Neutrophil (primary cell): ENCODE data around the gene FOSL2.

Experiments used
- H3K27ac ChIP-seq: fragments of 200-600 bp; sonication (generic); 2 replicates; pipeline ENCODE4 v1.5.1; 2016; ENCODE audit warnings: mild to moderate bottlenecking, moderate library complexity
- H3K27me3 ChIP-seq: fragments of 200-600 bp; sonication (generic); 2 replicates; pipeline ENCODE4 v1.6.0; 2016; ENCODE audit warnings: mild to moderate bottlenecking
- H3K36me3 ChIP-seq: fragments of 200-600 bp; sonication (generic); 2 replicates; pipeline ENCODE4 v1.5.1; 2017
- H3K4me1 ChIP-seq, 2 experiments: fragments of 200-600 bp in 1 of 2; sonication (generic) in 1 of 2; 1 replicate in 1 of 2; 2 replicates in 1 of 2; pipeline versions ENCODE4 v1.5.1 to v1.6.1; 2013 to 2016; ENCODE audit warnings: low read depth in 1 of 2, low read length in 1 of 2, mild to moderate bottlenecking in 1 of 2, moderate library complexity in 1 of 2; ENCODE audit not compliant: control insufficient read depth in 1 of 2, insufficient read depth in 1 of 2
- H3K4me3 ChIP-seq, 2 experiments: fragments of 200-600 bp in 1 of 2; sonication (generic) in 1 of 2; 1 replicate in 1 of 2; 2 replicates in 1 of 2; pipeline ENCODE4 v1.5.1; 2013 to 2016; ENCODE audit warnings: low read depth in 1 of 2, low read length in 1 of 2, mild to moderate bottlenecking in 1 of 2, moderate library complexity in 1 of 2
- H3K9me3 ChIP-seq: fragments of 200-600 bp; sonication (generic); 2 replicates; pipeline ENCODE4 v1.5.1; 2016
- CTCF ChIP-seq: fragments of 200-600 bp; sonication (generic); IDR thresholded peaks from 2 replicates; pipeline ENCODE4 v1.5.1; 2016; ENCODE audit warnings: antibody characterized with exemption

The FOSL2 gene

GRCh38 chr2:28362991-28363521 lies 29.6 kb upstream of the FOSL2 start:
- Histone ChIP-seq H3K9me3 (no peaks in the 10 kb centered on the region), H3K36me3 (no peaks in the 10 kb centered on the region), H3K4me1 (peaks cover 57 to 60% of the 10 kb centered on the region in 2 experiments), H3K27ac (peak overlapping the region; percentile 29), H3K27me3 (no peaks in the 10 kb centered on the region), H3K4me3 (no peak overlapping the region)
- no peak for TF ChIP-seq CTCF

GRCh38 chr2:28363686-28364280 lies 28.9 kb upstream of the FOSL2 start:
- Histone ChIP-seq H3K9me3 (no peaks in the 10 kb centered on the region), H3K27me3 (no peaks in the 10 kb centered on the region), H3K4me1 (peaks cover 50 to 54% of the 10 kb centered on the region in 2 experiments), H3K27ac (no peak overlapping the region), H3K36me3 (no peaks in the 10 kb centered on the region), H3K4me3 (no peak overlapping the region)
- TF ChIP-seq CTCF, result no peak

DNA sequence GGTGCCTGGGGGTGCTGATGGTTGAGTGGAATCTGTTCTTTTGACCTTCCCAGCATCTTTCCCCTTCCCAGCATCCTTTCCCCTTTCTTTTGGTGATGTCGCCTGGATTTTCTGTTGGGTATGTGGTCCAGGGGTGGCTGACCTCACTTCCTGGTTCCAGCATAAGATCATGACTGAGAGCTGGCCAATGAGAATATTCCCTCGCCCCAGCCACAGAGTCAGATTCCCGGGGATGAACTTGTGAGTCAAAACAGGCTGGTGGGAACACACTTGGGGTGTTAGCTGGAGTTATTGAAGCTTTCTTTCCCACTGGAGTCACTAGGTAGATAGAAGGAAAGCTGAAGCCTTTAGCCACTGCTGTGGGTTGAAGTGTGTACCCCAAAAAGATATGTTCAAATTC lies 28.0 kb upstream of the FOSL2 start:
- Histone ChIP-seq H3K27ac (no peak overlapping the region), H3K9me3 (no peaks in the 10 kb centered on the region), H3K4me1 (peaks cover 45% of the 10 kb centered on the region in 2 experiments), H3K36me3 (no peaks in the 10 kb centered on the region), H3K27me3 (no peaks in the 10 kb centered on the region), H3K4me3 (no peak overlapping the region)
- TF ChIP-seq CTCF, result no peak

GRCh38 chr2:28365158-28365557 lies 27.5 kb upstream of the FOSL2 start:
- Histone ChIP-seq H3K27ac (no peak overlapping the region), H3K36me3 (no peaks in the 10 kb centered on the region), H3K9me3 (no peaks in the 10 kb centered on the region), H3K4me1 (peaks cover 40% of the 10 kb centered on the region in 2 experiments), H3K4me3 (no peak overlapping the region), H3K27me3 (no peaks in the 10 kb centered on the region)
- no peak for TF ChIP-seq CTCF

- Histone ChIP-seq H3K4me3 (peak overlapping the region in 1 of 2 experiments; percentile 23), H3K36me3 (no peaks in the 10 kb centered on the region), H3K27ac (peak overlapping the region; percentile 82), H3K4me1 (peaks cover 30% of the 10 kb centered on the region in 2 experiments), H3K27me3 (no peaks in the 10 kb centered on the region), H3K9me3 (no peaks in the 10 kb centered on the region)
- no peak for TF ChIP-seq CTCF
Measured at GRCh38 chr2:28366149-28366495, 26.5 kb upstream of the FOSL2 start.
